Natural killer cell (primary cell): ENCODE data around the gene PPM1D. TPM values are rescaled to one million over a fixed set of nuclear protein-coding genes. Genes with fewer than 3 reads are reported as not detected.

ENCODE experiments used
- ATAC-seq, 3 donors: fragments of 150-1000 bp in 2 of 3; fragments of 200-7000 bp in 1 of 3; cut with Tn5 transposase; 1 replicate in 1 of 3; 2 replicates in 2 of 3; pipeline ENCODE4 v1.10.0; 2021; ENCODE audit warnings: mild to moderate bottlenecking in 2 of 3, moderate library complexity in 2 of 3
- DNase-seq, 2 donors: peaks; one replicate each; pipeline versions ENCODE4 v3.0.0 to v3.0.0-alpha.2; 2013 to 2021; ENCODE audit warnings: mixed read lengths in 1 of 2
- H3K27ac ChIP-seq: one replicate; pipeline ENCODE4 v1.5.1; 2013; ENCODE audit warnings: mild to moderate bottlenecking, low read length
- H3K27me3 ChIP-seq: one replicate; pipeline ENCODE4 v1.6.1; 2013; ENCODE audit warnings: low read length; ENCODE audit not compliant: control insufficient read depth, insufficient read depth
- H3K36me3 ChIP-seq: one replicate; pipeline ENCODE4 v1.6.1; 2013; ENCODE audit warnings: low read length; ENCODE audit not compliant: control insufficient read depth, insufficient read depth
- H3K4me1 ChIP-seq: one replicate; pipeline ENCODE4 v1.6.1; 2013; ENCODE audit warnings: low read length; ENCODE audit not compliant: control insufficient read depth, insufficient read depth
- H3K4me3 ChIP-seq: one replicate; pipeline ENCODE4 v1.5.1; 2013; ENCODE audit warnings: low read length
- H3K9me3 ChIP-seq: one replicate; pipeline ENCODE4 v1.6.1; 2013; ENCODE audit warnings: low read length; ENCODE audit not compliant: control insufficient read depth, insufficient read depth
- H3K27ac Mint-ChIP-seq, 2 donors: one replicate each; pipeline ENCODE4 v1.8.0; 2022; ENCODE audit warnings: mild to moderate bottlenecking in 2 of 2, mixed read lengths in 2 of 2, moderate library complexity in 1 of 2
- H3K27me3 Mint-ChIP-seq, 2 donors: one replicate each; pipeline ENCODE4 v1.8.0; 2022; ENCODE audit warnings: low read depth in 2 of 2, mixed read lengths in 2 of 2
- H3K36me3 Mint-ChIP-seq: one replicate; pipeline ENCODE4 v1.8.0; 2022; ENCODE audit warnings: mixed read lengths
- H3K4me1 Mint-ChIP-seq, 2 donors: one replicate each; pipeline ENCODE4 v1.8.0; 2022; ENCODE audit warnings: mixed read lengths in 2 of 2
- H3K4me3 Mint-ChIP-seq: one replicate; pipeline ENCODE4 v1.8.0; 2022; ENCODE audit warnings: mild to moderate bottlenecking, moderate library complexity, mixed read lengths
- H3K9me3 Mint-ChIP-seq, 2 donors: one replicate each; pipeline ENCODE4 v1.8.0; 2022; ENCODE audit warnings: mixed read lengths in 2 of 2
- WGBS: methylation state at CpG from one replicate; pipeline ENCODE4 v1.1.7; 2013; ENCODE audit warnings: missing lambda C conversion rate; ENCODE audit not compliant: insufficient coverage; 5-methylcytosine and 5-hydroxymethylcytosine counted together
- intact Hi-C: fragments of 100-400 bp; cut with micrococcal nuclease; formaldehyde crosslinking; loops from one replicate; pipeline ENCODE4 v1.14.2; 2022
- total RNA-seq, 4 donors: library from RNA; stranded (reverse); fragments of 120-200 nt in 1 of 4; gene quantifications; one replicate each; pipeline versions ENCODE4 v1.2.3 to v1.2.4, GENCODE V29; 2013 to 2022
- TF ChIP-seq, protein P1 (sequence below): fragments of 200-600 bp; IDR thresholded peaks from one replicate; pipeline ENCODE4 v1.8.0; 2022; ENCODE audit warnings: antibody characterized with exemption

Gene PPM1D
- total RNA-seq, 3 donors from 2014 or later (not counting 1 experiment from before 2014, with no cell fraction given): 22.8 to 31.6 (median 27.9) TPM

GRCh38 chr17:60594734-60595133 lies 5.3 kb upstream of the PPM1D start:
- H3K27me3 Mint-ChIP-seq: peaks cover 4 to 7% of the 10 kb centered on the region in 2 donors
- no peak overlapping the region for H3K4me3 Mint-ChIP-seq
- intact Hi-C loops: no loop called here
- no peak overlapping the region for H3K4me3 ChIP-seq
- DNase-seq: no peak
- TF ChIP-seq, protein P1, sequence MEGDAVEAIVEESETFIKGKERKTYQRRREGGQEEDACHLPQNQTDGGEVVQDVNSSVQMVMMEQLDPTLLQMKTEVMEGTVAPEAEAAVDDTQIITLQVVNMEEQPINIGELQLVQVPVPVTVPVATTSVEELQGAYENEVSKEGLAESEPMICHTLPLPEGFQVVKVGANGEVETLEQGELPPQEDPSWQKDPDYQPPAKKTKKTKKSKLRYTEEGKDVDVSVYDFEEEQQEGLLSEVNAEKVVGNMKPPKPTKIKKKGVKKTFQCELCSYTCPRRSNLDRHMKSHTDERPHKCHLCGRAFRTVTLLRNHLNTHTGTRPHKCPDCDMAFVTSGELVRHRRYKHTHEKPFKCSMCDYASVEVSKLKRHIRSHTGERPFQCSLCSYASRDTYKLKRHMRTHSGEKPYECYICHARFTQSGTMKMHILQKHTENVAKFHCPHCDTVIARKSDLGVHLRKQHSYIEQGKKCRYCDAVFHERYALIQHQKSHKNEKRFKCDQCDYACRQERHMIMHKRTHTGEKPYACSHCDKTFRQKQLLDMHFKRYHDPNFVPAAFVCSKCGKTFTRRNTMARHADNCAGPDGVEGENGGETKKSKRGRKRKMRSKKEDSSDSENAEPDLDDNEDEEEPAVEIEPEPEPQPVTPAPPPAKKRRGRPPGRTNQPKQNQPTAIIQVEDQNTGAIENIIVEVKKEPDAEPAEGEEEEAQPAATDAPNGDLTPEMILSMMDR: no peak
- H3K36me3 ChIP-seq: no peaks in the 10 kb centered on the region
- H3K4me1 ChIP-seq: peaks cover 3% of the 10 kb centered on the region
- H3K36me3 Mint-ChIP-seq: no peaks in the 10 kb centered on the region
- 100% methylated on average over 1 of the region's 2 CpGs for WGBS
- H3K27me3 ChIP-seq: no peaks in the 10 kb centered on the region
- no peak overlapping the region for H3K27ac ChIP-seq
- no peaks in the 10 kb centered on the region for H3K9me3 ChIP-seq
- H3K9me3 Mint-ChIP-seq: no peaks in the 10 kb centered on the region
- no peak overlapping the region for H3K27ac Mint-ChIP-seq
- no peak for ATAC-seq
- peaks cover 8 to 17% of the 10 kb centered on the region in 2 donors for H3K4me1 Mint-ChIP-seq

- Mint-ChIP-seq H3K4me3 (peak overlapping the region; percentile 41), H3K27ac (no peak overlapping the region), H3K4me1 (peaks cover 24 to 35% of the 10 kb centered on the region in 2 donors), H3K36me3 (no peaks in the 10 kb centered on the region), H3K9me3 (no peaks in the 10 kb centered on the region), H3K27me3 (peaks cover 0 to 7% of the 10 kb centered on the region in 2 donors)
- H3K4me3 ChIP-seq: no peak overlapping the region
- 94% methylated on average over 6 of the region's 6 CpGs for WGBS
- H3K4me1 ChIP-seq: peaks cover 11% of the 10 kb centered on the region
- ATAC-seq (no peak), DNase-seq (no peak)
- no peak overlapping the region for H3K27ac ChIP-seq
- H3K27me3 ChIP-seq: no peaks in the 10 kb centered on the region
- TF ChIP-seq, protein P1: no peak
- H3K36me3 ChIP-seq: no peaks in the 10 kb centered on the region
- intact Hi-C loops: no loop called here
- no peaks in the 10 kb centered on the region for H3K9me3 ChIP-seq
Observed at GRCh38 chr17:60597297-60597696, 2.7 kb upstream of the PPM1D start.

GRCh38 chr17:60598001-60598736 lies 1.8 kb upstream of the PPM1D start:
- Histone ChIP-seq H3K4me1 (peaks cover 13% of the 10 kb centered on the region), H3K27me3 (no peaks in the 10 kb centered on the region), H3K4me3 (no peak overlapping the region), H3K27ac (no peak overlapping the region), H3K9me3 (no peaks in the 10 kb centered on the region), H3K36me3 (no peaks in the 10 kb centered on the region)
- Mint-ChIP-seq H3K4me1 (peaks cover 33 to 41% of the 10 kb centered on the region in 2 donors), H3K4me3 (peak overlapping the region; percentile 51), H3K36me3 (no peaks in the 10 kb centered on the region), H3K9me3 (no peaks in the 10 kb centered on the region), H3K27ac (peak overlapping the region in 1 of 2 donors; percentile 12), H3K27me3 (peaks cover 0 to 7% of the 10 kb centered on the region in 2 donors)
- DNase-seq (no peak), ATAC-seq (no peak)
- intact Hi-C loops: no loop called here
- 71% methylated on average over 7 of the region's 7 CpGs for WGBS
- TF ChIP-seq, protein P1: no peak
